ENCODE results near the gene IGFL1.

DNA sequence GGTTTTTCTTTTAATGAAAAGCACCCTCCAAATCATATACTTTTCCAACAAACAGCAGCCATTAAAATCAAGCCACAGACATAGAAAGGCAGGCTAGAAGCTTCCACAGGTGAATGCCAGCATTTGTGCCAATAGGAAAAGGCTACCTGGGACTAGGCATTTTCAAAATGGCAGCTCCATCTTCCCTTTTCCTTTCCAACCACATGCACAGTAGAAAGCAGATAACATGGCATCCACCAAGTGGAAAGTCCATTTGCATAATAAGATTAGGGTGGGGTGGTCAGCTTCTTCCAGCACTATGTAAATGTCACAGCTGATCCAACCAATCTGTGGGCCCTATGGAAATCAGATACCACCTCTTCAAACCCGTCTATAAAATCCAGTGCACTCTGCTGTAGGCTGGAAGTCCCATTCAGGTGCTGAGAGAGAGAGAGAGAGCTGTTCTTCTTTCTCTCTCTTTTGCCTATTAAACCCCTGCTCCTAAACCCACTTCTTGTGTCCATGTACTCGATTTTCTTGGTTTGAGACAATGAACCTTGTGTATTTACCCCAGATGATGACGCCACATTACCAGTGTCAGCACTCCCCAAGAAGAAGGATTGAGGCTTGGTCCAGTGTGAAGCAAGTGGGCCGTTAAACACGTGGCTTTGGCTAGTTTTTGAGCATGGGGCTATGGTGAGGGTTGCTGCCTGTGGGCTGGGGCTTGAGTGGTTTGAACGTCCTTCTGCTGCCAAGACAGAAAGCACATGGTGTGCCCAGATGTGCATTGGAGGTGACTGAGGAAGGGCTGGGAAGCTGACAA lies 24.2 kb upstream of the IGFL1 start:
- TF ChIP-seq POLR2A (IDR thresholded peaks at IDR 0.05; ENCODE audit: low read length) (no peak), GATA1 (IDR thresholded peaks at IDR 0.05; ENCODE audit: low read depth, low read length) (no peak)

Data from erythroblast (primary cell).